ENCODE data around the gene SF3A2. TPM values are rescaled to one million over a fixed set of nuclear protein-coding genes. Genes with fewer than 3 reads are reported as not detected.

The SF3A2 gene
- total RNA-seq, 1 donor from 2014 or later: 14.4 TPM

DNA sequence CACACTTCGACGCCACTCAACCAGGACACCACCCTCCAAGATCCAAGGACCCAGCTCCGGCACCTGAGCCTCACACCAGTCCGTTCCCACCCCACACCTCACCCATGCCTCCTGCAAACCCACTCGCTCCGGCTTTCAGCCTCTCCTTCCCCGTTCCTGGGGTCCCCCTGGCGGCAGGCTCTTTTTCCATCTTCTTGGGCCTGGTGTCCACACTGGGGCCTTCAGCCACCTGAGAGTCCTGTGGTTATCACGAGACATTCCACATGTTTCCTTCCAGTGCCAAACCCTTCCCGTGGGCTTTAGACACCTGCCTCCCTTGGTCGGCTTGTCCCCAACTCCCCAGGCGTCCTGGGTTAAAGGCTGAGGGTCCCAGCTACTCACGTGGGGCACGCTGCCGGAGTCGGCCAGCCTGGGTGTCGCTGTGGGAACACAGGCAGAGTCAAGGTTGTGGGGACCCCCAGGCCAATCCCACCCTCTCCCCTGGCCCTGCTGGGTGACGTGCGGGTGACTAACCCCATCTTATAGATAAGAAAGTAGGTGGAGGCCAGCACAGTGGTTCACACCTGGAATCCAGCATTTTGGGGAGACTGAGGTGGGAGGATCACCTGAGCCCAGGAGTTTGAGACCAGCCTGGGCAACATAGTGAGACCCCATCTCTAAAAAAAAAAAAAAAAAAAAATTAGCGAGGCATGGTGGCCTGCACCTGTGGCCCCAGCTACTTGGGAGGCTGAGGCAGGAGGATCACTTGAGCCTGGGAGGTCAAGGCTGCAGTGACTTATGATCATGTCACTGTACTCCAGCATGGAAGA lies 17.6 kb downstream of the SF3A2 start:
- Mint-ChIP-seq H3K27ac (no peak overlapping the region), H3K9me3 (no peaks in the 10 kb centered on the region), H3K27me3 (ENCODE audit: insufficient read depth, low read depth) (peaks cover 8% of the 10 kb centered on the region), H3K4me1 (peaks cover 4% of the 10 kb centered on the region), H3K4me3 (peak overlapping the region; percentile 65), H3K36me3 (no peaks in the 10 kb centered on the region)
- Histone ChIP-seq H2AFZ (replicated peaks) (peak overlapping the region; percentile 76), H3K79me2 (ENCODE audit: low read depth) (no peaks in the 10 kb centered on the region), H3K27me3 (peaks cover 20% of the 10 kb centered on the region), H3K4me3 (peak overlapping the region; percentile 58), H3F3A (ENCODE audit: low read depth) (peaks cover 24% of the 10 kb centered on the region), H4K20me1 (ENCODE audit: low read depth) (no peaks in the 10 kb centered on the region), H3K9me3 (ENCODE audit: low read depth) (no peaks in the 10 kb centered on the region), H3K4me1 (peaks cover 10% of the 10 kb centered on the region), H3K9ac (no peak overlapping the region), H3K4me2 (peak overlapping the region; percentile 98), H3K27ac (no peak overlapping the region), H3K36me3 (no peaks in the 10 kb centered on the region)
- TF ChIP-seq, protein P1, sequence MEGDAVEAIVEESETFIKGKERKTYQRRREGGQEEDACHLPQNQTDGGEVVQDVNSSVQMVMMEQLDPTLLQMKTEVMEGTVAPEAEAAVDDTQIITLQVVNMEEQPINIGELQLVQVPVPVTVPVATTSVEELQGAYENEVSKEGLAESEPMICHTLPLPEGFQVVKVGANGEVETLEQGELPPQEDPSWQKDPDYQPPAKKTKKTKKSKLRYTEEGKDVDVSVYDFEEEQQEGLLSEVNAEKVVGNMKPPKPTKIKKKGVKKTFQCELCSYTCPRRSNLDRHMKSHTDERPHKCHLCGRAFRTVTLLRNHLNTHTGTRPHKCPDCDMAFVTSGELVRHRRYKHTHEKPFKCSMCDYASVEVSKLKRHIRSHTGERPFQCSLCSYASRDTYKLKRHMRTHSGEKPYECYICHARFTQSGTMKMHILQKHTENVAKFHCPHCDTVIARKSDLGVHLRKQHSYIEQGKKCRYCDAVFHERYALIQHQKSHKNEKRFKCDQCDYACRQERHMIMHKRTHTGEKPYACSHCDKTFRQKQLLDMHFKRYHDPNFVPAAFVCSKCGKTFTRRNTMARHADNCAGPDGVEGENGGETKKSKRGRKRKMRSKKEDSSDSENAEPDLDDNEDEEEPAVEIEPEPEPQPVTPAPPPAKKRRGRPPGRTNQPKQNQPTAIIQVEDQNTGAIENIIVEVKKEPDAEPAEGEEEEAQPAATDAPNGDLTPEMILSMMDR (IDR thresholded peaks at IDR 0.05): peak; percentile 69
- TF ChIP-seq EZH2 (IDR thresholded peaks at IDR 0.05): no peak
- peak; percentile 84 for DNase-seq (ENCODE audit: low spot score)

DNA sequence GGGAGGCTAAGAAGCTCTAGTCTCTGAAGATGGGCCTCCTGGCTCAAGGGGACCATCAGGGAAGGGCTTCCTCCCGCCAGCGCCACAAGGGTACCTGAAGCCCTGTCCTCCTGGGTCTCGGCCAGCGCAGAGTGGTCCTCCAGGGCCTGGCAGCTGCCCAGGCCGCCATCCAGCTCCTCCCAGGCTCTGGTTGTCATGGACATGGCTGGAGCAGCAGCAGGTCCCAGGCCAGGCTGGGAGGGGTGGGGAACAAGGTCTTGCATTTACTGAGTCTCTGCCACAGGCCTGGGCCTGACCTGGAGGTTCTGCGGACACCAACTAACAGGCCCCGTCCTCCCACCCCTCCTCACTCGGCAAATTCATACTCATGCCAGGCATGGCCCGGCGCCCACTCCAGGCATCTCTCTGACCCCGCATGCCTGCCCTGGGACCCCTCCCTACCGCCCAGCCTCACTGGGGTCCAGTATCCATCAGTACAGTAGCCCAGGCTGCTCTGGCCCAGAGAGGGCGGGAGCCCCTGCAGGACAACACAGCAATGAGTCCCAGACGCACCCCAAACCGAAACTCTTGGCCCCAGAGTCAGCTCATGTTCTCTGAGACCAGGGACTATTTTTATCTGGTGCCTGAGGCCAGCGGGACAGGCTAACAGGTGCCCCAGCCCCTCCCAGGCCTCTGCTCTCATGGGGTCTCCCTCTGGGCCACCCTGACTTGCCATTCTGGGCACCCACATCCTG lies 18.7 kb downstream of the SF3A2 start:
- H3K27ac Mint-ChIP-seq: no peak overlapping the region
- TF ChIP-seq EZH2phosphoT487 (IDR thresholded peaks at IDR 0.05): no peak
- no peak for TF ChIP-seq EZH2 (IDR thresholded peaks at IDR 0.05)
- TF ChIP-seq, protein P1 (IDR thresholded peaks at IDR 0.05): no peak
- no peak overlapping the region for H3K4me2 ChIP-seq
- no peak overlapping the region for H2AFZ ChIP-seq (replicated peaks)
- H3K36me3 Mint-ChIP-seq: no peaks in the 10 kb centered on the region
- no peaks in the 10 kb centered on the region for H3K9me3 Mint-ChIP-seq
- H3K4me1 ChIP-seq: peaks cover 10% of the 10 kb centered on the region
- H3K36me3 ChIP-seq: no peaks in the 10 kb centered on the region
- no peak for DNase-seq (ENCODE audit: low spot score)
- H3K9ac ChIP-seq: no peak overlapping the region
- no peak overlapping the region for H3K27ac ChIP-seq
- H3K4me3 ChIP-seq: no peak overlapping the region
- no peaks in the 10 kb centered on the region for H3K9me3 ChIP-seq (ENCODE audit: low read depth)
- H3K27me3 Mint-ChIP-seq (ENCODE audit: insufficient read depth, low read depth): peaks cover 8% of the 10 kb centered on the region
- H3K4me3 Mint-ChIP-seq: no peak overlapping the region
- peaks cover 20% of the 10 kb centered on the region for H3K27me3 ChIP-seq
- H3K4me1 Mint-ChIP-seq: peaks cover 4% of the 10 kb centered on the region
- no peaks in the 10 kb centered on the region for H3K79me2 ChIP-seq (ENCODE audit: low read depth)
- H4K20me1 ChIP-seq (ENCODE audit: low read depth): no peaks in the 10 kb centered on the region
- H3F3A ChIP-seq (ENCODE audit: low read depth): peaks cover 19% of the 10 kb centered on the region

DNA sequence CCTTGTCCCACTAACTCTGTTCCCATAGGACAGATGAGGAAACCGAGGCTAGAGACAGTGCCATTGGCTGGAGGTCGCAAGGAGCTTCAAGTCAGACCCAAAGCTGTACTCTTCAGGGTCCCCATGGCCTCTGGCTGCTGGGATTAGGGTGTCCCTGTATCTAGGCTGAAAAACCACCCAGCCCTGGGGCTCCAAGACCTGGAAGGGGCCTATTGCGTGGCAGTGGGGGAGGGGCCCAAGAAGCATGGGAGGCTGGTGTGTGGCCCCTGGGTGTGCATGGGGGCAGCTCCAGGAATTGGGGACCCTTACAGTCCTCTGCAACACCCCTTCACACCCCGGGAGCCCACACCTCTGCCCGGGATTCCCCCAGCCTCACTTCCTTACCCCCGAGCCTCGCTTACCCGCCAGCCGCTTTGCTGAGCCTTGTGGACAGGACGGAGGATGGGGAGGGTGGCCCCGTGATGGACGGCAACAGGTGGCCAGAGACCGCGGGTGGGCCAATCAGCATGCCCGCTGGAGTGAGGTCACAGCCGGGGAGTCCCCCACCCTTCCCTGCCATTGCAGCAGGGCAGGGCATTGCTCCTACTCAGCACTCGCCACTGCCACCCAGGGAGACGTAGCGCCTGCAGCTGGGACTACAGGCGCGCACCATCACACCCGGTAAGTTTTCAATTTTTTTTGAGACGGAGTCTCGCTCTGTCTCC lies 19.5 kb downstream of the SF3A2 start, which contains the start of gene JSRP1:
Gene JSRP1 (minus strand): TSS at position 436 of the 704 bp plus-strand sequence. CDS start 1,103 bp downstream, outside the sequence.
- Mint-ChIP-seq H3K27me3 (ENCODE audit: insufficient read depth, low read depth) (peaks cover 10% of the 10 kb centered on the region), H3K4me3 (no peak within 1 kb of the TSS), H3K4me1 (peaks cover 4% of the 10 kb centered on the region), H3K9me3 (no peaks in the 10 kb centered on the region), H3K36me3 (no peaks in the 10 kb centered on the region), H3K27ac (no peak within 1 kb of the TSS)
- Histone ChIP-seq H4K20me1 (ENCODE audit: low read depth) (no peaks in the 10 kb centered on the region), H3K36me3 (no peaks in the 10 kb centered on the region), H3K79me2 (ENCODE audit: low read depth) (no peaks in the 10 kb centered on the region), H3K4me2 (no peak within 1 kb of the TSS), H3F3A (ENCODE audit: low read depth) (peaks cover 19% of the 10 kb centered on the region), H3K9ac (no peak within 1 kb of the TSS), H3K4me3 (no peak within 1 kb of the TSS), H3K9me3 (ENCODE audit: low read depth) (no peaks in the 10 kb centered on the region), H2AFZ (replicated peaks) (no peak within 1 kb of the TSS), H3K27ac (no peak within 1 kb of the TSS), H3K27me3 (peaks cover 20% of the 10 kb centered on the region), H3K4me1 (peaks cover 10% of the 10 kb centered on the region)
- TF ChIP-seq, protein P1 (IDR thresholded peaks at IDR 0.05): no peak
- no peak for TF ChIP-seq EZH2phosphoT487 (IDR thresholded peaks at IDR 0.05)
- no peak for TF ChIP-seq EZH2 (IDR thresholded peaks at IDR 0.05)
- no peak for DNase-seq (ENCODE audit: low spot score)
